Mesenteric fat pad (tissue), 1 donor: ENCODE data around the gene MEF2C. TPM values are rescaled to one million over a fixed set of nuclear protein-coding genes. Genes with fewer than 3 reads are reported as not detected.
"Not testable (repeated sequence)": the region's sequence is repeated elsewhere in the genome, so short reads cannot be mapped to it uniquely, and the experiment has no call there.

ENCODE experiments used
- DNase-seq: peaks from one replicate; pipeline ENCODE4 v3.0.0-alpha.2; 2020; ENCODE audit warnings: low spot score
- long read RNA-seq: library from polyadenylated mRNA; unstranded; transcript quantifications from one replicate; pipeline ENCODE4 v2.0.0, GENCODE V29; 2020
- total RNA-seq: library from RNA; stranded (reverse); fragmentation: NEBNext Ultra II Directional; extraction: Animal tissue kit (Norgen Biotek cat#: 25700); gene quantifications from one replicate; pipeline ENCODE4 v1.2.1, GENCODE V29; 2021
- donor health status: DM: yes; HTN: yes; CAD: no.

Gene MEF2C
- total RNA-seq: 62.2 TPM
- long read RNA-seq, transcript MEF2C-217 (10 exons, 3,446 nt): major isoform, 8 of 55 reads
- long read RNA-seq, partial matches to known transcripts: 4 of 55 reads
- long read RNA-seq, other reads (novel, unspliced or antisense): 36 of 55 reads

DNA sequence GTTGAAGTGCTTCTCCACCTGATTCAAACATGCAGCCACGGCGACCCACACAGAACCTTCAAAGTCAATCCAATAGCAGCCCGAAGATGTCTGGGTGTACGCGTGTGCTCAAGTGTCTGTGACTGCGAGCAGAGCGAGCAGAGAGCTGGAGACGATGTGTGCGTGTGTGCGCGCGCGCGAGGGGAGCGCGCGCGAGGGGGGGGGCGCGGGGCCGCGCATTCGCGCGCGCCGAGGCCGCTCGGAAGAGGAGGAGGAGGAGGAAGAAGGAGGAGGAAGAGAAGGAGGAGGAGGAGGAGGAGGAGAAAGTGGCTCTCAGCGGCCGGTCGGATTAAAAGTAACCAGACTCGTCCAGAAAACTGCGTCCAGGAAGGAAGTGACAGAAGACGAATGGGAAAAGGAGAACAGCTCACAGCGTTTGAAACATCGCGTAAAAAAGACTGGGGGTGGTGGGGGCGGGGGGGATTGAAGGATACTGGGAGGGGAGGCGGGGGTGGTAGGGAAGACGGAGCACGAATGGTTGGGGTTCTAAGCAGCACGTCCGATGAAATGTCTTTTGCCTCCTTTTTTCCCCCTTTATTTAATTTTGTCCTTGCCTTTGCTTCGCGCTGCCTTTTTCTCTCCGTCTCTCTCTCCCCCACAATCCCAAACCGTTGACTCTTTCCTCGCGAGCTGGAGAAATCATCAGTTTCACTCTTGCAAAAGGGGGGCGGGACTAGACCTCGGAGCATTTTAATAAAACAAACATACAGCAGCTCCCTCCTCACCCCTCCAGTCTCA is at the start of gene MEF2C:
MEF2C (minus strand) TSS at position 126 of the 777 bp plus-strand sequence. CDS start 59,396 bp downstream, outside the sequence.
- DNase-seq: peak; percentile 89

DNA sequence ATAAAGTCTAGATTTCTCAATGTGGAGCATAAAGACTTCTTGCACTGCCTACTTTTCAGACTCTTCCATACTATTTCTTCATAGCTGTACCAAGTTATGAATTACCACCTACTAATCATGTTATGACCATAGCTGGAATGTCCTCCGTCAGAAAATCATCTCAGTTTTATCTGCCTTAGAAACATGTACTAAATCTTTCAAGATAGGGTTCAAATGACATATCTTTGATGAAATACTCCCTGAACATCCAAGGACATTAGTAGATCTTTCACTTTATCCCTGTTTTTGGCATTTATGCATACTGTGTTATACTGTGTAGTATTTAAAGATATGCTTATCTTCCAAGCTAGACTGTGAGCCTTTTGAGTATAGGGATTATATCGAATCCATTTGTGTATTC is 49.6 kb upstream of the MEF2C start:
- DNase-seq: no peak

DNA sequence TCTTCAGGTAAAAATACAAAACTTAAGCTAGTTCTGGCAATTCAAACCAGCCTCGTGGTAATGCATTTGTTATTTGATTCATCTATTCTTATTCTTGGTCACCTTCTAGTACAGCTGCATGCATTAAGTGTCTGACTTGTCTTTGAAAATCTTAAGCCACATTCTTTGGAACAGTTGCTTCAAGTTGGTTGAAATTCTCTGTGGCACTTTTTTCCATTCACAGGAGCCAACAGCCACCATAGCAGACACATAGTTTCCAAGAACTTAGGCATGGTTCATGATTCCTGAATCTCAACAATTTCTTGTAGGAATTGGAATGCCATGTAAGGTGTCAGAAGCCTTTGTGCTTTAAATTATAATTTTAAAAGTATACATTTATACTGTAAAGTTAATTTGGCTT is 47.4 kb upstream of the MEF2C start:
- no peak for DNase-seq

- DNase-seq: no peak
Measured at GRCh38 chr5:88929385-88929784, 46.4 kb upstream of the MEF2C start.

- DNase-seq: no peak
Measured at GRCh38 chr5:88926774-88927173, 43.8 kb upstream of the MEF2C start.

GRCh38 chr5:88925692-88926490 is 42.9 kb upstream of the MEF2C start:
- DNase-seq: no peak

DNA sequence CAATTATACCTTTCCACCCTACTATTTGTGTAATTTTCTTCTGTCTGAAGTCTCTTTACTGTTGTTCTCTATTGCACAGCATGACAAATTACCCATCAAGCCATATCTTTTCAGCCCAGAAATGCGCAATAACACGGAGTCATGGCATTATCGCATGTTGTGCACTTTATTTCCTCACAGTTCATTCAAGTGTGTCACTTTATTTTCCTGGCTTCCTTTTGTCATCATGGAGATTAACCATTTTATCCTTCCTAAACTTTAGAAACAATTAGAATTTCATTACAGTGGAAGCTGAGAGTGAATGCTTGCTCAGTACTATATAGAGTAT is 41.3 kb upstream of the MEF2C start:
- no peak for DNase-seq

DNA sequence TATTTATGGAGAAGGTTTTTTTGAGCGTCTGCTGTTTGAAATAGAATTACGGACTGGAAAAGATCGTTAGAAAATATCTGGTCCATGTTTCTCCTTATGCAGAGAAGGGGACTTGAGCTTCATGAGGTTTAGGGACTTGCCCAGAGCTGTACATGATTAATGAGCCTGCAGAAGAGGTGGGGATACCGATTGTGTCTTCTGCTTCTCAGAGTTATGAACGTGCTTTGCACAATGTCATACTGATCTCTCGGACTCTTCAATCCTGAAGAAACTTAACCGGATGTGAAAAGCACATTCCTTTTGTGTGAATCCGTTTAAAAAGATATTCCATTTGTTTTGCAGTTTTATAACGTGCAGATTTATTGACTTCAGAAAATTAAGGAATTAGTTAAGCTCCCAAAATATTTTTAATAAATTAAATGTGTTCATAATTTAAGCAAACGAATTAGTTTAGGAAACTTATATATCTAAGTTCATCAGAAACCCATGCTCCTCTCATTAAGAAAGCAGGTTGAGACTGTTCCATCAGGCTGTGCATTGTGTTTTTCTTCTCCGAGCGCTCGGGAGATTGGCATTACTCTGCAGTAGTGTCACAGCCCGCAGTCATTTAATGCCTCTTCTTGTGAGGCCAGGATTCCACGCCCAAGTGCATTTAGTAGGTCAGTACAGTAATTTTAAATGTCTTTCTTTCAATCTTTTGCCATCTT is 40.8 kb upstream of the MEF2C start:
- no peak for DNase-seq

DNA sequence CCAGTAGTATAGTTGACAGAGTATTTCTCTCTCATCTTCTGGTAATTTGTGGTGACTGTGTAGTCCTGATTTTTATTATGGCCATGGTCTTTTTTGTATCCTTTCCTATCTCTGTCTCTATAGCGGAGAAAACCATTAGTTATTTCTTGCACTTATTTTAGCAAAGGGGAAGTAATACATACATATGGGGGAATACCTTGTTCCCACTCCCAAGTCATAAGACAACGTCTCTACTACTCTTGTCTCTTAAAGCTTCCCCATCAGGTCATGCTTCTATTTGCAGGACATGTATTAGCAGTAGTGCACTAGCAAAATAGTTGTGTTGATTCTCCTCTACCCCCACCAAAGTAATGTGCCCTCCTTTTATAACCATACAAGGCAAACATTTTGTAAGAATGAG is 29.8 kb upstream of the MEF2C start:
- DNase-seq: not testable (repeated sequence)

DNA sequence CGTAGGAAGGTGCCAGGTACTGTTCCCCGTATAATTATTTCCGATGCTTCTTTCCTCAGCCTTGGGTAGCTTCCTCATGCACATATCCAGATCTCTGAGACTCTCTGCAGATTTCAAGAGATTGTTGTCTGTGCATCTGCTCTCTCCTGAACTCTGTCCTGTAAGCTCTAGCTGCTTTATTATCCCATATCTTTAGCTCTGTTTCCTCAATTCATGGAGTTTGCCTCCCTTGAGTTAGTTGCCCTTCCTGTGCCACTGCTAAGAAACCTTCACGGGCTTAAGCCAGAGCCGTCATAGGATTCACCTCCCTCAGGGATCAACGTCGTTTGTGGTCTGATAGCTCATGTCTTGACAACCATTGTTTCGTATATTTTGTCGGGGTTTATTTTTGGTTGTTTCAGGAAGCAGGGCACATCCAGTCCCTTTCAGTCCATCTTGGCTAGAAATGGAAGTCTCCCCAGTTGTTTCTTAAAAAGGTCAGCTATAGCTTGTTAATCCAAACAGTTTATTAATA is 28.1 kb upstream of the MEF2C start:
- DNase-seq: not testable (repeated sequence)

- DNase-seq: not testable (repeated sequence)
Measured at GRCh38 chr5:88904478-88904877, 21.5 kb upstream of the MEF2C start.

DNA sequence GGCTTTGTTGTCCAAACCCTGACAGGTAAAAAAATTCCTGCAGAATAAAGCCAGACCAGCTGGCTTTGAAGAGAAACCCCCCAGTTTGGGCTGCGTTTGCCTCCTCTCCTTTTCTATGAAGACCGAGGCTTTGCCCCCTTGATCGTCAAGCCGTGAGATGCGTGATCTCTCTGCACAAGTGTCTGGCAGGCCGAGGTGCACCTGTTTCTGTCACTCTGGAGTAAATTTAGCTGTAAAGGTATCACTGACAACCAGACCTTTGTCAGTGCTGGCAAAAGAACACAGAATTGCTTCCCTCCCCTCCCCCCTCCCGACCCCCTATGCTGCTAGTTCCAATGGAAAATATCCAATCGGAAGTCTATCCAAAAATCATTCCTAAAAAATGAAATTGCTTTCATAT is 21.0 kb upstream of the MEF2C start:
- DNase-seq: not testable (repeated sequence)

GRCh38 chr5:88901077-88901476 is 18.1 kb upstream of the MEF2C start:
- DNase-seq: not testable (repeated sequence)

DNA sequence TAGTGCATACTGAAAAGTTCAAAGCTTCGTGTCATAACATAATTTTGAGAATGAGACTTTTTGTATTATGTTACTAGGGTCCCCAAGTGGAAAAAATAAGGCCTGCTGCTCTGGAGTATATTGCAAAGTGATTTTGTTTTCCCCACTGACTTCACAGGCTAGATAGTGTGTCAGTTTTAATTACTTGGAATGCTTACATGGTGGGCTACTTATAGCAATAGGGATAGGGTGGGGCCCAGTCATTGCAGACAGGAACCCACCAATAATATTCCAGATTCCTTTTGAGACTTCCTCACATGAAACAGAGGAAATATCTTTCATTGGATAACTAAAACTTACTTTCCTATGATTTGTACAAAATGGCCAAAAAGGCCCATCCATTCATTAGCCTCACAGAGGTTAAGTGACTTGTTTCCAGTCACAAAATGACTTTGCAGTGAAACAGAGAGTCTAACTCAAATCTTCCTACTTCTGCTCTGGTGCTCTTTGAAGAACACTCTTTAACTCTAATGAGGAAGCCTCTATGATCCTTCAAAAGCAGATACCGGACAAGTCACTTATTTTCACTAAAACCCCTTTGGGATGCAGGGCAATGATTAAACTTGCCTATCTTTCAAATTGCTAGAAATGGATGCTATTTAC is 16.2 kb upstream of the MEF2C start:
- DNase-seq: no peak

DNA sequence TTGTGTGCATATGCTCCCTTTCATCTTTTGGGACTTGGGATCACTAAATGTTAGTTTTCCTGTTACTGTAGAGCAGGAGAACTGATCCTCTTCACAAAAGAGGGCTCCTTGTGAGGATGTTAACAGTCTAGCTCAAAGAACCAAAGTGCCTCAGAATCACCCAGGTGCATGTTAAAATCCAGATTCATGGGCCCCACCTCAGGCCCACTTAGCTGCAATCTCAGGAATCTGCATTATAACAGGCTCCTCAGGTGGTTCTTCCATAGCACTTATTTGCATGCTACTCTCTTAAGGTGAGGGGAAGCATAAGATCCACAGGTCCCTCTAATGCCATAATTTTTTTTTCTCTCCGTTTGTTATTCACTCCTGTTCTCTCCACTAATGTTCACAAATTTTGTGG is 14.8 kb upstream of the MEF2C start:
- no peak for DNase-seq

DNA sequence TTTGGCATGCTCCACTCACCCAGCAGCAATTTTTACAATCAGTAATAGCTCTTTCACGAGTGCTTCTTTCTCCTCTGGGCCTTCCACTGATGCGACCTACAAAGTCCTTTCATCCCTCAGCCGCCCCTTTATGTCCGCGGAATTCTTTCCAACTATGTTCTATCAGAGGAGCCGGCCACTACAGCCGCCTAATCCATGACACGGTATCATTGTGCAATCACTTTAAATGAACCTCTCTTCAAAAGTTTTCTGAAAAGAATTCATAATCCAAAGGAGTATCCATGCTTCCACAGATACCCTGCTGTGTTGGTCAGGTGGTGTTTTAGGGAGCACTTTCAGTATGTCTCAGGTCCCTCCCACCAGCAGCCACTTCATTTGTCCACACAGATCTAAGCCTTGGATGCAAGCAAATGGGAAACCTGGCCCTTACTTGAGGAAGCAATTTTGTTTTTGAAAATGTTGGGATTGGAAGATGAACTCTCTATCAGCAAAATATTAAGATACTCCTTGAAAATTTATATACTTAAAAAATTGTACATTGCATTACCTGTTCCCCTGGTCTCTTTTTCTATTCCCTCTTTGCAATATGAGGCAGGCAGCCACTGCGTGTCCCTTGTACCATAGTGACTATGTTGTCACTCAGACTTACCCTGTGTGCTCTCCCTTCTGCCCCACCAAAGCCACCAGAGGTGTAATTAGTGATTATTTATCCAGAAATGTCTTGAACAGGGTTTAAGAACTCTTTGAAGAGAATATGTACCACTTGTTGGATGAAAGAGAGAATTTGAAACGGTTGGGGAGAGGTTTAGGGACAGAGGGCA is 12.9 kb upstream of the MEF2C start:
- DNase-seq: no peak

DNA sequence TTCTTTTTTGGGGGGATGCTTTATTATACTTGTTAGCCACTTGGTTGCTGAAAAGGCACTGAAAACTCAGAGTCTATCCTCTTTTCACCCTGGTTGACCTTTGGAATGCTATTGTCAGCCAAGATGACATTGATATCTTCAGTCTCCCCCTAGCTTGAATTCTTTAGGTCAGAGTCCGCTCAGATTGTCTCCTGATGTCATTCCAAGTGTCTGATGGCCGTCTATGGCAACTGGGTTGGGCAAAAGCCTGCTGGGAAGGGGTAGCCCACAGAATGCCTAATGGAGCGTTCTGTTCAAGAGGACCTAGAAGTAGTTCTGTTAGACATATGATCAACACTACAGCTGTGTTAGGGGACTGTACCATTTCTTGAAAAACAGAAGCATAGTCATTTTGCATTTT is 9.7 kb upstream of the MEF2C start:
- no peak for DNase-seq

- DNase-seq: no peak
Measured at GRCh38 chr5:88890070-88890781, 7.2 kb upstream of the MEF2C start.
